Measurements from ENCODE around the gene TSHZ2.

Gene TSHZ2

DNA sequence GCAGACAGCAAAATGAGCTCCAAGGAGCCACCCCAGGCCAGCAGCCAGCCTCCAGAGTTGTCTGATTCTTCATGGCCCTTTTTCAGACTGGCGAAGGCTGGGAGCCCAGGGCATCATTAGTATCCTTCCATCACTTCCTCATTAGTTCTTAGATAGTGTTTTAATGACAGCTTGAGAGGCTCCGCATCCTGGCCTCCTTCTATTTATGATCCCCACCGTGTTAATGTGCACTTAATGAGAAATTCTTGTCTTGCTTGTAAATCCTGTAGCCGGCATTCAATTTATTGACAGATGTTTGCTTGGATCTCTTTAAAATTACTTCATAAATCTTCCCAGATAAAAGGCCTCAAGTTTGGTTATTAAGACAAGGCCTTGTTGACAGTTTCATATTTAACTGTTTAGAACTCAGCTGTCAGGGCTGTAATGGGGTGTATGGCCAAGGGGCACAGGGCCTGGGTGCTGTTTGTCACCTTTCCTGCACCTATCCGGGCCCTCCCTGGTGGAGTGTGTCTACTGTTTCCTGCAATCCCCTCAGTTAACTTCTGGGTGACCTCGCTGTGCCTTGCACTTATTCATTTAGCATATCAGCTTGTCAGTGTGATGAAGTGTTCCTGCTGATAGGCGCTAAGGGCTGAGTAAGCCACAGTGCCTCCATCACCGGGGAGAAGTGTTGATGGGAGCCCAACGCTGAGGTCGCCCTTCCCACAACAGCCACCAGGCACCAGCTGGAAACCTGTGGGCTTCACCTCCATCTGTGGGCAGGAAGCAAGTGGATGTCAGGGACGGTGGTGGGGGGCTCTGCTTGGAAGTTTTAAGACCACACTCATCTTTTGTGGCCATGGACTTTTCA lies 169.3 kb downstream of the TSHZ2 start:
- no peak for DNase-seq

DNA sequence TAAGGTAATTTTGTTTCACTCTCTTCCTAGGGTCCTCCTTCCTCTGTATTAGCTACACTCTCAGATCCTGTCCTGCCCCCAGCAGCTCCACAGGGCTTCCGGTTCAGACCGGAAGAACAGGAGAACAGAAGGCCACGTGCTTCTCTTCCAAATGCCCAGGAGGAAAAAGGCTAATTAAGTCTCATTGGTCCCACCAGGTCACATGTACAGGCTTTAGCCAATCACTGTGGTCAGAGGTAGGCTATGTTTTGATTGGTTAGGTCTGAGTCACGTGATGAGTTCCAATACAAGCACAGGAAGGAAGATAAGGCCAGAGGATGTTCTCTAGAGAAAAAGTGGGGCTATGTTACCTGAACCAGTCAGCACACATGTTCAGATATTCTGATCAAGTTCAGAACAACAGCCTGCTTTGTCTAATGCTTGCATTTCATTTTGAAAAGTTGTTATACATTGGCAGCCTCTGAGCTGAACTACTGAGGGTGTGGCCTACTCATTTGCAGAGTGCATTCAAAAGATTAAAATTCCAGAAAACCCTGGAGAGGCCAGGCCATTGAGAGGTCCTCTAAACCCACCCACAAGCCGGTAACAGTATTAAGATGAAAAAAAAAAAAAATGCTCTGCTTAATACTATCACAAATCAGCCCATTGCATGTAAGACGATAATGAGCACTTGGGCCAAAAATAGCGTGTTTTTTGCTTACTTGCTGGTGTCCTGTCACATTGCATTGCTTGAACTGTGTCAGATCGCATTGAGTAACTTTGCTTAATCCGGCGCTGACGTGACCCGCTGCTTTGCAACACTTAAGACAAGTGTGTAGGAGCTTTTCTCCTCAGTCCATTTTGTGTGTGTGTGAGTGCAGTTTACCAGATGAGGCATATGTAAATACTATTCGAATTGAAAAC lies 170.3 kb downstream of the TSHZ2 start:
- DNase-seq, result no peak

DNA sequence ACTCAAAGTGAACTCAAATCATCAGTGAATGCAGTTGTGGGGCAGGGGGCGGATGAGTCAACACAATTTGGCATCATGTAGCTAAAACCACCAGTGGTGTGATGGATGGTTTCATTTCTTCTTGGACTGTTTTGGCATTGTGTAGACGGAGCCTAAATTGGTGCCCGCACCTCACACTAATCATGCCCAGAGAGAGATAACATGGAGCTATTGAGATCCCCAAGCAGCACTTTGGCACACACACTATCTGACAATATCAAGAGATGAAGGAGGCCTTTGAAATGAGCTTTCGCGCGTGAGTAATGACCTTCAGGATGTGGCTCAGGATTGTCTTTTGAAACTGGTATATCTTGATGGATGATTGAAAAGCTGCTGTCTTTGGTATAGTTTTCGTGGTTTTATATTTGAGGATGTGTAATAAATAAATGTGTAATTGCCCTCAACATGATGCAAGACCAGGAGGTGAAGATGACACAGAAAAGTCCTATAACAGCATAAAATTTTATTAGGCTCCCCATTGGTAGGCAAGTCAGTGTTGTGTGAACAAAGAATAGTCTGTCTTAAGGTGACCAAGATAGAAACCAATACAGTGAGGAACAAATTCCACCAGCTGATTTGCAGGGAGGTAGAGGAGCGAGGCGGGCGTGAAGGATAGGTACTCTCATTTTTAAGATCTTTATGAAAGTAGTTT lies 174.2 kb downstream of the TSHZ2 start:
- DNase-seq, result no peak

DNA sequence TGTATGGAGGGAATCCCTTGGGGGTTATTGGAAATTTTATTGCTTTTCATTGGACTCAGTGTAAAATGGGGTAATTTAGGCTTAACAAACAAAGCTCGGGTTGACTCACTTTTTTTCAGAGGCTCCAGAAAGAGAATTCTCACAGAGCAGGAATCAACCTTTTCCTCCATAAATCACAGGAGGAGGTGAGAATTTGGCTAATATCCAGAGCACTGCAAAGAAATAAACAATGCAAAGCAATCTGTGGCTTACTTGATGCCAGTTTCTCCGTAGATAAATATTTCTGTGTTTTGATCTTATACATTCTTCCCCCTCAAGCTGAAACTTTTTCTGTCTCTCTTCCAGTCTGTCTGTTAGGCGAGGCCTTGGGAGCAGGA lies 176.6 kb downstream of the TSHZ2 start:
- no peak for DNase-seq

DNA sequence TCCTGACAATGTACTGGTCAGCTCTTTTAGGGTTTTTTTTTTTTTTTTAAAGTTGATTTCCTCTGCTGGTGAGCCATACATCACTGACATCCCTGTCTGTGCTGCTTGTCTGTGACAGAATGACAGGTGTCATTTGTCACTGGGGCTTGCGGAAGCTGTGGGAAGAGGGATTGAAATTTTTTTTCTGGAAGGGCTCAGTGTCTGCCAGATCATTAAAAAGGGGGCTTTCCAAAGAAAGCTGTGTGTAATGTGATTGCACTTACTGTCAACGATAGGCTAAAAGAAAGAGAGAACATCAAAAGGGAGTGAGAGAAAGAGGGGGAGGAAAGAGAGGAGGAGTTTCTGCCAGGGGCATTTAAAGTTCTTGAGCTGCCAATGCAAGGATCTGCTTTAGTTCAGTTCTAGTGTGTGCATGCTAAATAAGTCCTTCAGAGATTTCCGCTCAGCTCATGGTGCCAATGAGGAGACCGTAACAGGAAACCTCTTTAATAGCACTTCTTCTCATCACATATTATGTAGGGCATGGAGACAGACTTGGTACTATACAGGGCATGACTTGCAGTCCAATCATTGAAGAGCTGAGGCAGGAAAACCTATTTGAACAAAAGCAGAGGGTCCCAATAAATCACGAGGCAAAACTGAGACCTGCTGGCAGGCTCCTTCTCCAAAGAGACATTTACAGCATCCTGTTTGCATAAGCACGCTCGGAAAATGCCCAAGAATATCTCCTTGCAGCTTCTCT lies 177.2 kb downstream of the TSHZ2 start:
- DNase-seq, result no peak

DNA sequence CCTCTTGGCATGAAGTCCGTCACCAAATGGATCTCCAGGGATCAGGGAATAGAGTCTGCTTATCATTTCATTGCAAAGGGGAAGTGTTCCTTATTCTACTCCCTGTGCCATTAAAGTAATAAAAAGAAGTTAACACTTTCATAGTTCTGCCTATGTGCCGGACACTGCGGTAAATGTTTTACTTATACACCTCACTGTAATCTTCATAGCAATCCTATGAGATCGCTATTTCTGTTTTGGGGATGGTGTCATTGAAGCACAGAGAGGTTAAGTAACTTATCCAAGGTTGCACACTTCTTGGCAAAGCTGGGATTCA lies 177.7 kb downstream of the TSHZ2 start:
- DNase-seq, result no peak

DNA sequence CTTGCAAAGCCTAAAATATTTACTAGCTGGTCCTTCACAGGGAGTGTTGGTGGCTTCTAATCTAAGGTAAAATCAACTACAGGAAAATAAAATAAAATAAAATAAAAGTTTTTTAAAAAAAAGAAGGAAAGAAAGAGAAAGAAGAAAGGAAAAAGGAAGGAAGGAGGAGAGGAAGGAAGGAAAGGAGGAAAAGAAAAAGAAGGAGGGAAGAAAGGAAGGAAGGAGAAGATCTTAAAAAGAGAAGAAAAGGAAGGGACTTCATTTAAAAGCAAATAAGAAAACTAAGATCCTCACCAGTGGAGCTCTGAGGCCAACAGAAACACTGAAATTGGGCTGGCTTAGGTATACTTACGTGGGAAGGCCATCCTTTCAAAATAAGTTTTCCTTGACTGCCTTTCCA lies 178.4 kb downstream of the TSHZ2 start:
- DNase-seq, result no peak

DNA sequence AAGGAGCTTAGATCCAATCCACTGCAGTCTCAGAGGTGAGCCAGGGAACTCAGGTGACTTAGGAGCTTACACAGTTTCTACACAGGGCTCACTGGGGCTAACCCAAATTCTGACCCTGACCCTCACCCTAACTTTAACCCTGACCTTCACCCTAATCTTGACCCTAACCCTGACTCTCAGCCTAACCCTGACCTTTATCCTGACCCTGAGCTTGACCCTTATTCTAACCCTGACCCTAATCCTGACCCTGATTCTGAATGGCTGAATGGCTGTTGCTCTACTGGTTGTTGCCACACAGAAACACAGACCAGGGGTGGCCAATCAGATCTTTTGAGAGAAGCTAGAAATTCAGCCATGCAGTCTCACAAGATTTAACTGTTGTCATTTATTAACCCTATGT lies 180.1 kb downstream of the TSHZ2 start:
- DNase-seq, result no peak

DNA sequence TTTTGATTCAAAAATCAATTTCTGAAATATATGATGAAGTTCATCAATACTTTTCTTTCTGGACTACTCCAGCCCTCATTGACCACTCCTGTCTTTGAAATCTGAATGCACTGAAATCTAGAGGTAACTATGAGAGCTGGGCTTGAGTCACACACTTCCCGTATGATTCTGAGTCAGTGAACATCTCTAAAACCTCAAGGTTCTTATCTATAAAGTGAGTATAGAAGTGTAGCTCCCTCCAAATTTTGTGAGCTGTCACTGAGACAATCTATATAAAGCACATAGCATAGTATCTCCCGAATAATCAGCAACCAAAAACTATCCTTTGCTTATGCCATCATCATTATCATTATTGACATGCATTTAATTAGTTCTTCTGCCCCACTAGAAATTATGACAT lies 182.4 kb downstream of the TSHZ2 start:
- DNase-seq, result no peak

DNA sequence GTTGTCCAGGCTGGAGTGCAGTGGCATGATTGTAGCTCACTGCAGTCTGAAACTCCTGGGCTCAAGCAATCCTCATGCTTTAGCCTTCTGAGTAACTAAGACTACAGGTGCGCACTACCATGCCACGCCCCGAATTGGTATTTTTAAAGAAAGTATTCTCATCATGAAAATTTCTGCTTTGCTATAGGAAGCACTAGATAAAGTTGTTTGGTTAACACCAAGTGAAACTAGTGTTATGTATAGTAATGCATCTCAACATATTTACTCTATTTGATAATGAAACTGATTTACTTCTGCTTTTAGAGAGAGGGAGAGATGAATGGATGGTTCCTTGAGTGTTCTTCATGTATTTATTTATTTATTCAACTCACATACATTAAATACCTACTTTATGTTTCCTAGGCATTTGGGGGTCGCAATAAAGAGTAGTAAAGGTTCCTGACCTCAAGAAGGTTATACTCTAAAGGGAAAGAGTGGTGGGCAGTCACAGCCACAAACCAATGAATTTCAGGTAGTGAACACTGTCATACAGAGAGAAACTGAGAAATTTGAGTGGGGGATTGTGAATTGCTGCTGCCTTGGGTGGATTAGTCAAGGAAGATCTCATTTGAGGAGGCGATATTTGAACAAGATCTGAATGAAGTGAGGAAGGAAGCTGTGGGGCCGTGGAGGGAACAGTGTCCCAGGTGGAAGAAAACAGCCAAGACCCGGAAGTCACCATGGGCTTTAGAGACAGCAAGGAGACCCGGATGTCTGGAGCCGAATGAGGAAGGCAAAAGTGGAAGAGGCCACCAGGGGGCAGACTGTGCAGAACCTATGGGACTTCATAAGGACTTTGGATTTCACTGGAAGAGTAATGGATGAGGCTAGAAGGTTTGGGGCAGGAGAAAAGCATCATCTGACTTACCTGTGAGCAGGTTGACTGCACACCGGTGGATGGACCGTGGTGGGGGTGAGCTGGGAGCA lies 185.6 kb downstream of the TSHZ2 start:
- DNase-seq, result no peak

DNA sequence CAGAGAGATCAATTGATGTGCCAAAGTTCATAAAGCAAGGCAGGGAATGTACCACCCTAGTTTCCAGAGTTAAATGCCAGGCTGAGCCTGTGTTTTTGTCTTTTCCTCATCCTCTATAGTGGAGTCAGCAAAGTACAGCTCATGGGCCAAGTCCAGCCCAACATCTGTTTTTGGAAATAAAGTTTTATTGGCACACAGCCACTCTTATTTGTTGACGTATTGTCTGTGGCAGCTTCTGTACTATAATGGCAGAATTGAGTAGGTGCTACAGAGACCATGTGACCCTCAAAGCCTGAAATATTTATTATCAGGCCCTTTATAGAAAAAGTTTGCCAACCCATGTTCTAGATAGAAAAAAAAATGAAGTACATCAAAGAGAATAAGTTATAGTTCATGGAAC lies 187.0 kb downstream of the TSHZ2 start:
- DNase-seq, result no peak

DNA sequence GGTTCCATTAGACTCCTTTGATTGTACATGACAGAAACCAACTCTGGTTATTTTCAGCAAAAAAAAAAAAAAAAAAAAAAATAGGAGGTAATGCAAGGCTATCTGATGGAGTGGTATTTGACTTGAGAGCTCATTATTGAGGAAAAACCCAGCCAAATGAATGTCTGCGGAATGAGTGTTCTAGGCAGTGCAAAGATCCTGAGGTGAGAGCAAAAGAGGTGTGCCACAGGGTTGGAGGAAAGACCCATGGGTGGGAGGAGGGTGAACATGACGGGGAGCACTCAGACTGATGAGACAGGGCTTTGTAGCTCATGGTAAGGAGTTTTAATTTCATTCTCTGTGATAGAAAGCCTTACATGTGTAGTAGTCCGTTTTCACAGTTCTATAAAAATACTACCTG lies 188.9 kb downstream of the TSHZ2 start:
- DNase-seq, result no peak

DNA sequence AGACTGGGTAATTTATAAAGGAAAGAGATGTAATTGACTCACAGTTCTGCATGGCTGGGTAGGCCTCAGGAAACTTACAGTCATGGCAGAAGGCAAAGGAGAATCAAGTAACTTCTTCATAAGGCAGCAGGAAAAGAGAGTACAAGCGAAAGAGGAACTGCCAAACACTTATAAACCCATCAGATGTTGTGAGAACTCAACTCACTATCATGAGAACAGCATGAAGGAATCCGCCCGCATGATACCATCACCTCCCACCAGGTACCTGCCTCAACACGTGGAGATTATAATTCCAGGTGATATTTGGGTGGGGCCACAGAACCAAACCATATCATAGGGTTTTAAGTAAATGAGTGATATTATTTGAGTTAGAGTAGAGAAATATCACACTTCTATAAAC lies 189.3 kb downstream of the TSHZ2 start:
- DNase-seq, result no peak

DNA sequence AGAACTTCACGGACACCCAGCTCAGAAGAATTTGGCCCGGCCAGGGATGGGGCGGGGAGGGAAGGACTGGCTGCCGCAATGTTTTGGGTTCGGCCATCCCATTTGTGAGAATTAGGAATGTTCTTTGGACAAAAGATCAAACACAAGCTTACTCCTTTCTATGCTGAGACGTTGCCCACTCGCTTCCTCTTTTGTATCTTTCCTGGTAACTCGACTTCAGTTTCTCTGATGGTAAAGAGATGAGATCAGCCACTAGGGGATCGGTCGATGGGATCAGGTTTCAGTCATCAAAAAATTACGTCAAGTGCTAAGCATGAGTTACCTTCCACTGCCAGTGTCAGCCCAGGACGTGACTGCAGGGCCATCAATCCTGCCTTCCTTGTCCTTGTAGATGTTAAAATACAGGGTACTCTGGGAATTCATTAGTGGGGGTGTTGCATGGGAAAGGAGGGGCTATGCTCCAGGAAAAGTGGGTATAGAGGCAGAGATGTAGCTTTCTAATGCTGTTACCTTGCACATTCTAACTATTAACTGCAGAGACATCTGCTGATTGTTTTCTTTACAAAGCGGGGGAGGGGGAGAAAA lies 190.2 kb downstream of the TSHZ2 start:
- no peak for DNase-seq

DNA sequence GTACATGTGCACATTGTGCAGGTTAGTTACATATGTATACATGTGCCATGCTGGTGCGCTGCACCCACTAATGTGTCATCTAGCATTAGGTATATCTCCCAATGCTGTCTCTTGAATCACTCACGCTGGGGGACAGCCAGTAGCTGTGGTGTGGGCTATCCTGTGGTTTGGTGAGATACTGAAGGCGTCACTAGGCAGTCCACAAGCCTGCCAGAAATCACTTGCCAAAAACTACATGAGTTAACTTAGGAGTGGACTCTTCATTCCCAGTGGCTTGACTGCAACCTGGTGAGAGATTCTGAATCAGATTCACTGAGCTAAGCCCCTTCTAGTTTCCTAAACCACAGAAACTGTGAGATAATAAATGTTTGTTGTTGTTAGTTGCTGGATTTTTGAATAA lies 191.3 kb downstream of the TSHZ2 start:
- peak; percentile 30 for DNase-seq

DNA sequence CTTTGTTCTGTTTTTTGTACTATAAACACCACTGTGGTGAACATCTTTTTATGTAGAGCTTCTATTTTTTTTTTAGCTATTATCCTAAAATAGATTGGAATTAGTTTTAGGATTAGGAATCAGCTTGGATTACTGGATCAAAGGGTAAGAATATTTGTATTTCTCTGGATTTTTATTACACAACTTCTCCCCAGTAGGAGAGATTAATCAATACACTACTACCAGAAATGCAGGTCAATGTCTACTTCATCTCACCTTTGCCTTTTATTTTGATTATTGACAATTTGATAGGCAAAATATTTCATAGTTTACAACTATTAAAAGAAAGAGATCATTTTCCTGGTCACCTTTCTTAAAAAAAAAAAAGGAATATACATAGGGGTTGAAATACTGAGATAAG lies 191.9 kb downstream of the TSHZ2 start:
- no peak for DNase-seq

DNA sequence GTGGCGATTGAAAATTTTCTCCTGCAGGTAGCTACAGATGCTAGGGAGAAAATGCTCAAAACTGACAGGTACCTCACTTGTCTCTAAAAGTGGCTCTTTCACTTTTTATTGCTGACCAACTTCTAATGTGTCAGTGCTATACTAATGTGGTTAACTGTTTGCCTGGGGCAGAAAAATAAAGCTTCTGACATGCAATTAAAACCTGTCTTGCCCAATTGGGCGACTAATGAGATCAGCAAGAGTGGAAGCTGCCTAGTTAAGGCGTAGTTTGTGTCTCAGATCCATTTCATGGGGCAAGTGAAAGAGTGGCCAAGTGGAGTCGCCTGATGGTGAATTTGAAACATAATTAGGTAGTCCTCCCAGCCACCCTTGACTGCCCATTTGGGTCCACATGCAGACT lies 193.3 kb downstream of the TSHZ2 start:
- no peak for DNase-seq

DNA sequence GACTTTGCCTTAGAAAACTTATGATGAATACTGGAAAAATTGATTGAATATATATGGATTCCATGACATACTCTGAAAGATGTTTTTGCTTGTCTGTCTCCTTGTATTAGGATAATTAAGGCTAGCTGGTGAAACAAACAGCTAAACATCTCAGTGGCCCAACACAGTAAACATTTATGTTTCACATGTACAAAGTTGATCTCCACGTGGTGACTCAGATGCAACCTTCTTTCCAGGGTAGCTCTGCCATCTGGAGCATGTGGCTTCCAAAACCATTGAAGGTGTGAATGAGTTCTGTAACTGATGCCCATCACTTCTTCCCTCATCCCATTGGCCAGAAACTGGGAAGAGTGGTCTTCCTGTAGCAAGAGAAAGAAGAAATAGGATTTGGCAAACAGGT lies 196.3 kb downstream of the TSHZ2 start:
- DNase-seq, result no peak

DNA sequence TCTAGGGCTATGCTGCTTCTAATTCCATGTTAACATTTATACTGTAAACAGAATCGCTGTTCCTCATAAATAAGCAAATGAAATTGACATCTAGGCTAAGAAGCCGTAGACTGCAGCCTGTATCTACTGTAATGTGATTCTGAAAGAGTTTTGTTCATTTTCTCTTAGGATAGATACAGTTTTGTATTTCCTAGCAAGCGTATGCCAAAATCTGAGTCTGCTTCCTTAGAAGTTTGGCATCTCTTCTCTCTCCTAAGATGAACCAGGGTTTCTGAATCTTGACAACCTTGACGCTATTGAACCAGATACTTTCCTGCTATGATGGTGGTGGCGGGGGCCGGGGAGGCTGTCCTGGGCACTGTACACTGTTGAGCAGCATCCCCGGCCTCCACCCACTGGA lies 198.0 kb downstream of the TSHZ2 start:
- DNase-seq, result no peak

DNA sequence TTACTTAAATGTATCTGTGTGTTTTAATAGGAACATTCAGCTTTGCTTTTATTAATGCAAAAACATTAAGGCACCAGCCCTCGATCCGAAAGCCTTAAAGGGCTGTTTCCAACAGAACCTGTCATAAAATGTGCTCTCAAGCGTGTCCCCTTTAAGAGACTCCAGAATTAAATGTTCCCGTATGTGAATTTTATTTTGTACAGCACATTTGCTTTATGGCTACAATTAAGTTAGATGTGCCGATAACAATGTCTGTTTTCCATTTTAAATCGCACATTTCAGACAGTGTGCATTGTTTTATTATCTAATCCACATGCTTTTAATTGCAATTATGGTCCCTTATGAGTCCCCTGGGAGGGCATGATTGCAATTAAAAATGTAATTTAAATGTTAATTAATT lies 198.9 kb downstream of the TSHZ2 start:
- DNase-seq, result no peak

DNA sequence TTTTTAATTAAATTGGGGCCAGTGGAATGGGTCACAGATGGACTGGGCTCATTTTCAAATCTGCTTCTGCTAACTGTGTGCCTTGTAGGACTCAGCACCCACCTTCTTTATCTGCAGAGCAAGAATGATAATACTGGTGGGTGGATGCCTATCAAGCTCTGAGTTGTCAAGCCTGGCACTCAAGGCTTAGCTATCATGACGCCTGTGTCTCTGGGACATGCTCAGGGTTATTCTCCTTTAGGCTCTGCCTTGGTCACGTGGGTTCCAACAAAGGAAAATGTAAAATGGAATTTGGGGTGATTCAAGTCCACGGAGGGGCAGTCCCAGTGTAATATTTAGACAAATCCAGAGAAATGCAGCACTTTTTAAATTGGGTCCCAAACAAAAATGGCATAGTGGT lies 202.3 kb downstream of the TSHZ2 start:
- DNase-seq, result no peak
